Esophagus squamous epithelium (tissue), 5 donors: Measurements from ENCODE around the gene DRAP1. TPM values are rescaled to one million over a fixed set of nuclear protein-coding genes. Genes with fewer than 3 reads are reported as not detected.

ENCODE experiments used
- DNase-seq: peaks from one replicate; lab custom pipeline; 2025; lab: John Stamatoyannopoulos, UW
- H3K27ac ChIP-seq, 4 donors: fragments of 200-600 bp; sonication (generic); one replicate each; pipeline ENCODE4 v1.5.1; 2016 to 2019; ENCODE audit warnings: mild to moderate bottlenecking in 1 of 4
- H3K27me3 ChIP-seq, 4 donors: fragments of 200-600 bp; sonication (generic); 1 replicate in 3 of 4; 2 replicates in 1 of 4; pipeline versions ENCODE4 v1.5.1 to v1.6.0; 2017 to 2021; ENCODE audit warnings: antibody characterized with exemption in 1 of 4
- H3K36me3 ChIP-seq, 3 donors: fragments of 200-600 bp; sonication (generic); one replicate each; pipeline ENCODE4 v1.5.1; 2016 to 2019
- H3K4me1 ChIP-seq, 3 donors: fragments of 200-600 bp; sonication (generic); one replicate each; pipeline ENCODE4 v1.5.1; 2017 to 2019
- H3K4me3 ChIP-seq, 4 donors: fragments of 200-600 bp; sonication (generic); 1 replicate in 3 of 4; 2 replicates in 1 of 4; pipeline ENCODE4 v1.5.1; 2016 to 2019; ENCODE audit warnings: mild to moderate bottlenecking in 2 of 4, moderate library complexity in 1 of 4
- H3K9me3 ChIP-seq, 3 donors: fragments of 200-600 bp; sonication (generic); one replicate each; pipeline ENCODE4 v1.5.1; 2016 to 2019
- POLR2A ChIP-seq, 4 donors: fragments of 450-650 bp; IDR thresholded peaks; one replicate each; pipeline ENCODE4 v1.6.1; 2017; ENCODE audit warnings: antibody characterized with exemption in 4 of 4, mild to moderate bottlenecking in 4 of 4, moderate library complexity in 3 of 4
- WGBS, 2 donors: methylation state at CpG; one replicate each; pipeline ENCODE4 v1.1.5; 2018; 5-methylcytosine and 5-hydroxymethylcytosine counted together
- intact Hi-C: fragments of 100-400 bp; cut with DNase I; formaldehyde crosslinking; loops from one replicate; pipeline ENCODE4 v1.15.0; 2022
- total RNA-seq, 4 donors: library from RNA; depleted of rRNA; stranded (reverse); fragments of >200 nt; gene quantifications; one replicate each; pipeline ENCODE4 v1.1.0, GENCODE V29; 2016
- TF ChIP-seq, protein P1 (sequence below), 6 experiments: fragments of 450-650 bp in 4 of 6; fragments of 200-600 bp in 2 of 6; sonication (generic) in 2 of 6; IDR thresholded peaks; one replicate each; pipeline ENCODE4 v1.5.1; 2016 to 2019; ENCODE audit warnings: antibody characterized with exemption in 6 of 6, mild to moderate bottlenecking in 4 of 6, moderate library complexity in 4 of 6
- donor health status: DM: yes; HTN: yes; CAD: no.

DRAP1 gene
- total RNA-seq, 4 donors from 2014 or later: 69.6 to 138 (median 76.8) TPM

DNA sequence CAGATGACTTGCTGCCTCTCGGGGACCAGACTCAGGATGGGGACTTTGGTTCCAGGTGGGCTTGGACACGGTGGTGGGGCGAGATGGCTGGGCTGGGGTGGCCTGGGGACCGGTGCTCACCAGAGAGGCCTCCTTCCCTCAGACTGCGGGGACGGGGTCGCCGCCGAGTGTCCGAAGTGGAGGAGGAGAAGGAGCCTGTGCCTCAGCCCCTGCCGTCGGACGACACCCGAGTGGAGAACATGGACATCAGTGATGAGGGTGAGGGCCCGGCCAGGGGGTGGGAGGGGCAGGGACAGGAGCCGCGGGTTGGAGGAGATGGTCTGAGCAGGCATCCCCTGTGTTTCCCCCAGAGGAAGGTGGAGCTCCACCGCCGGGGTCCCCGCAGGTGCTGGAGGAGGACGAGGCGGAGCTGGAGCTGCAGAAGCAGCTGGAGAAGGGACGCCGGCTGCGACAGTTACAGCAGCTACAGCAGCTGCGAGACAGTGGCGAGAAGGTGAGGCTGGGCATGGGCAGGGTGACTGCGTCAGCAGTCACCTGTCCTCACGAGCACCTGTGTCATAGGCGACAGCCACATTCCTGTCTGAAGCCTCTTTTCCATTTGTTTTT, 48.2 kb downstream of the DRAP1 start:
- Histone ChIP-seq H3K36me3 (peaks cover 38 to 78% (median 49%) of the 10 kb centered on the region in 3 donors), H3K9me3 (no peaks in the 10 kb centered on the region), H3K4me1 (peaks cover 15 to 37% (median 18%) of the 10 kb centered on the region in 3 donors), H3K27ac (no peak overlapping the region), H3K4me3 (no peak overlapping the region), H3K27me3 (no peaks in the 10 kb centered on the region)
- no peak for DNase-seq
- intact Hi-C loops: no loop called here
- WGBS, 2 donors: 90 to 95% methylated on average over 20 to 27 of the region's 30 CpGs
- no peak for TF ChIP-seq POLR2A (IDR thresholded peaks at IDR 0.05)
- TF ChIP-seq, protein P1, sequence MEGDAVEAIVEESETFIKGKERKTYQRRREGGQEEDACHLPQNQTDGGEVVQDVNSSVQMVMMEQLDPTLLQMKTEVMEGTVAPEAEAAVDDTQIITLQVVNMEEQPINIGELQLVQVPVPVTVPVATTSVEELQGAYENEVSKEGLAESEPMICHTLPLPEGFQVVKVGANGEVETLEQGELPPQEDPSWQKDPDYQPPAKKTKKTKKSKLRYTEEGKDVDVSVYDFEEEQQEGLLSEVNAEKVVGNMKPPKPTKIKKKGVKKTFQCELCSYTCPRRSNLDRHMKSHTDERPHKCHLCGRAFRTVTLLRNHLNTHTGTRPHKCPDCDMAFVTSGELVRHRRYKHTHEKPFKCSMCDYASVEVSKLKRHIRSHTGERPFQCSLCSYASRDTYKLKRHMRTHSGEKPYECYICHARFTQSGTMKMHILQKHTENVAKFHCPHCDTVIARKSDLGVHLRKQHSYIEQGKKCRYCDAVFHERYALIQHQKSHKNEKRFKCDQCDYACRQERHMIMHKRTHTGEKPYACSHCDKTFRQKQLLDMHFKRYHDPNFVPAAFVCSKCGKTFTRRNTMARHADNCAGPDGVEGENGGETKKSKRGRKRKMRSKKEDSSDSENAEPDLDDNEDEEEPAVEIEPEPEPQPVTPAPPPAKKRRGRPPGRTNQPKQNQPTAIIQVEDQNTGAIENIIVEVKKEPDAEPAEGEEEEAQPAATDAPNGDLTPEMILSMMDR (IDR thresholded peaks at IDR 0.05): no peak

DNA sequence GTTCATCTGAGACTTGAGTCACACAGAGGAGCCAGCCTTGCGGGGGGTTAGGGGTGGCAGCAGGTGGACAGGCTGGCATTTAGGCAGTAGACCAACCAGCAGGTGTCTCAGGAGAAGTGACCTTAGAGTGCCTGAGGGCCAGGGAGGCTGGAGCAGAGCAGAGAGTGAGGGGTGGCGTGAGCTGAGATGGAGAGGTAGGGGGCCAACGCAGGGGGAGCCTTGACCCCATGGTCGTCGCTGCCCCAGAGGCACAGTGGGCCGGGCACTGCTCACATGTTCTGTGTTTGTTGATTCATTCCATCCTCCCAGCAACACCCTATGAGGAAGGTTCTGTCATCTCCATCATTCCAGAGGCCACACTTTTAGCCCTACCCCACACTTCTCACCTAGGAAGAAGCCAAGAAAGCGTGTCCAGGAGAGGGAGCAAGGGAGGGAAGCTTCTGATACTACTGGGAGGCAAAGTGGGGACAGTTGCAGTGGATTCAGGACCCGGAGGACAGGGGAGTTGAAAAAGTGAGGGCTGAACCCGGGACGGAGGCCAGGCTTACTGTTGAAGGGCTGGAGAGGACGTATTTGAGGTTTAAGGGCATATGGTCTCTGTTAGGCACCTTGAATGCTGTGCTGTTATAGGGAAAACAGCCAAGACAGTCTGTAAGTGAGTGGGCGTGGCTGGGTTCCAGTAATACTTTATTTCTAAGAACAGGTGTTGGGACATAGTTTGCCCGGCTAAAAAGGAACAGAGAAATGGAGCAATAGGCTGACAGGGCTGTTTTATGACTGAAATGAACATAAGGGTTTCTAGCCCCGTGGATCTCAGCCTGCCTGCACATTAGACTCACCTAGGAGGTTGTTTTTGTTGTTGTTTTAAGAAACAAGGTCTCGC, 49.6 kb downstream of the DRAP1 start:
- no peak overlapping the region for H3K4me3 ChIP-seq
- TF ChIP-seq, protein P1 (IDR thresholded peaks at IDR 0.05): no peak
- TF ChIP-seq POLR2A (IDR thresholded peaks at IDR 0.05): no peak
- peaks cover 1 to 28% (median 4%) of the 10 kb centered on the region in 3 donors for H3K4me1 ChIP-seq
- no peak for DNase-seq
- H3K36me3 ChIP-seq: peaks cover 38 to 88% (median 49%) of the 10 kb centered on the region in 3 donors
- no peaks in the 10 kb centered on the region for H3K27me3 ChIP-seq
- H3K27ac ChIP-seq: no peak overlapping the region
- H3K9me3 ChIP-seq: no peaks in the 10 kb centered on the region
- WGBS, 2 donors: 74 to 79% methylated on average over 14 to 15 of the region's 15 CpGs
- intact Hi-C loops: no loop called here

Other genes with a start within 250 kb of the DRAP1 start
- 10 to 100 TPM; 38.2 to 64.7 (median 51.1) TPM for gene KAT5, start 207.2 kb upstream of the DRAP1 start, total RNA-seq
- gene RNASEH2C, start 198.6 kb upstream of the DRAP1 start, total RNA-seq: 10 to 100 TPM; 39.9 to 59.5 (median 50.8) TPM
- 10 to 100 TPM; 16.4 to 38.5 (median 23.3) TPM for gene AP5B1, start 138.4 kb upstream of the DRAP1 start, total RNA-seq
- gene OVOL1, start 132.4 kb upstream of the DRAP1 start, total RNA-seq: 10 to 100 TPM; 26.5 to 90.9 (median 55.3) TPM
- under 1 TPM in 1 of 4 donors, not detected in 3; 0.38 TPM for gene SNX32, start 85.5 kb upstream of the DRAP1 start, total RNA-seq
- 100 to 1,000 TPM; 453 to 833 (median 750) TPM for gene CFL1, start 61.2 kb upstream of the DRAP1 start, total RNA-seq
- 10 to 100 TPM; 17.6 to 36.2 (median 31.1) TPM for gene MUS81, start 59.0 kb upstream of the DRAP1 start, total RNA-seq
- 10 to 100 TPM in 2 of 4 donors, 1 to 10 TPM in 2; 3.6 to 29.0 (median 10.2) TPM for gene EFEMP2, start 46.6 kb upstream of the DRAP1 start, total RNA-seq
- 1 to 10 TPM in 3 of 4 donors, under 1 TPM in 1; 0.21 to 3.6 (median 1.8) TPM for gene CTSW, start 39.6 kb upstream of the DRAP1 start, total RNA-seq
- 10 to 100 TPM; 35.7 to 60.1 (median 38.4) TPM for gene FIBP, start 31.0 kb upstream of the DRAP1 start, total RNA-seq
- 10 to 100 TPM; 16.0 to 34.3 (median 28.0) TPM for gene CCDC85B, start 28.8 kb upstream of the DRAP1 start, total RNA-seq
- 10 to 100 TPM; 11.9 to 72.7 (median 35.6) TPM for gene FOSL1, start 19.0 kb upstream of the DRAP1 start, total RNA-seq
- gene C11orf68, start 364 bp upstream of the DRAP1 start, total RNA-seq: 10 to 100 TPM in 2 of 4 donors, 1 to 10 TPM in 2; 5.8 to 15.6 (median 10.6) TPM
- not detected for gene TSGA10IP, start 26.1 kb downstream of the DRAP1 start, total RNA-seq
- gene SART1, start 42.3 kb downstream of the DRAP1 start, total RNA-seq: 10 to 100 TPM; 27.6 to 35.0 (median 33.1) TPM
- gene EIF1AD, start 82.7 kb downstream of the DRAP1 start, total RNA-seq: 10 to 100 TPM; 24.7 to 43.2 (median 30.0) TPM
- 10 to 100 TPM; 29.1 to 52.3 (median 41.9) TPM for gene BANF1, start 83.1 kb downstream of the DRAP1 start, total RNA-seq
- 10 to 100 TPM; 14.6 to 58.5 (median 15.1) TPM for gene CST6, start 92.6 kb downstream of the DRAP1 start, total RNA-seq
- gene CATSPER1, start 107.1 kb downstream of the DRAP1 start, total RNA-seq: not detected
- not detected for gene GAL3ST3, start 129.7 kb downstream of the DRAP1 start, total RNA-seq
- 100 to 1,000 TPM in 1 of 4 donors, 10 to 100 TPM in 3; 87.8 to 112 (median 93.5) TPM for gene SF3B2, start 132.9 kb downstream of the DRAP1 start, total RNA-seq
- gene PACS1, start 150.8 kb downstream of the DRAP1 start, total RNA-seq: 10 to 100 TPM; 17.9 to 37.6 (median 25.4) TPM